Stimulated activated naive CD4-positive, alpha-beta T cell treated with Interleukin-2 at 50 U/mL for 16 hours (primary cell): Measurements from ENCODE around the gene RPS19BP1.
"Not testable (repeated sequence)": the region's sequence is repeated elsewhere in the genome, so short reads cannot be mapped to it uniquely, and the experiment has no call there.

Experiments used
- DNase-seq: peaks from one replicate; lab custom pipeline; 2025; lab: John Stamatoyannopoulos, UW

Gene RPS19BP1

DNA sequence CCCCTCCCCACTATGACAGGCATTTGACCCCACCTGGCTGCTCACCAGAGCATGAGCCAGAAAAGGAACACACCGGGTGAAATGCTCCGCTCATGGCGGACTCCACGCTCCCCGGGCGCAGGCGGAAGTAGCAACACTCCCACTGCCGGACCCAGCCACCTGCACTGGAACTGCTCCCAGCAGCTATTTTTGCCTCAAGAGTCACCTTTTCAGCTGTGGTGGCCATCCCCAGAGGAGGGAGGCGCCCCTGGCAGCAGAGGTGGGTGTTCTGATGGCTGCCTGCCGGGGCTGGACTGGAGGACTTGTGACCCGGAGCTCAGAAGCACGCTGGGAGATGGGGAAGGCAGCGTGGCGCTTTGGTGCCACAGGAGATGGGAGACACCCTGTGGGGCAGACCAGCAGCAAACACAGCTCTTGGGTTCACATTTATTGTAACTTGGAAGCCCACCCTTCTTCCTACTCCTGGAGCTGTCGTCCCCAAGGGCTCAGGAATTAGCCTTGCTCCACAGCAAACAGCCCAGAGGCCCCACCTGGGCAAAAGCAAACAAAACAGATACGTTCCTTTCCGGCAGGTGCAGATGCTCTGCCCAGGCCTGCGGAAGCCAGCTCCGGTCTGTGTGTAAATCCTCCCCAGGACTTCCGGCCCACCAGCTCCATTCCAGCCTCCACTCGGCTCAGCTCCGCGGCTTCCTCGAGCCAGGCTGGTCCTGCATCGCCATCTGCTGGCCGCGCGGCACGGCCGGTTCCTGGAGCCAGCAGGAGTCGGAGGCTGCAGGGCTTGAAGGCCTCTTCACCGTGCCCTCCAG is 3.7 kb downstream of the RPS19BP1 start:
- DNase-seq: peak; percentile 86

DNA sequence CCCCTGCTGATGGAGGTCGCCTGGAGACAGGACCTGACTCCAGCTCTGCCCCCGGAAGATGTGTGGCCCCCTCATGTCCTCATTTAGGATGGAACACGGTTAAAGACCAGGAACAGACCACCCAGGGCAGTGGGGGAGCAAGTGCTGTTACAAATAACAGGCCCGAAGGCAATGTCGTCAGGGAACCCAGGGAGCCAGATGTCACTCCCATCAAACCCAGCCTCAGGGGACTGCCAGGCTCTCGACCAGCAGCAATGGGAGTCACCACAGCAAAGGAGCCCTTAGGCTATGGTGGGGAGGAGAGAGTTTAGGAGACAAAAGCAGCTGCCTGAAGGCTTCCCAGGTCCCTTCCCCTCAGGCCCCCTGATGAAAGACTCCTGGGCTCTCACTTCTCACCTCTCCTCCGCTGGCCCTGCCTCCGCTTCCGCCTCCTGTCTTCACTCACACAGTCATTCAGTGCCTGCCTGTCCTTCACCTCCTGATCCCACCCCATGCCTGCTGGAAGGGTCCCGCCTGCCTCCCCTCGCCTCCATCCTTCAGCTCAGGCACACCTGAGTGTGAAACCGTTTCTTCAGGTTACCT is 4.4 kb downstream of the RPS19BP1 start:
- DNase-seq: no peak

DNA sequence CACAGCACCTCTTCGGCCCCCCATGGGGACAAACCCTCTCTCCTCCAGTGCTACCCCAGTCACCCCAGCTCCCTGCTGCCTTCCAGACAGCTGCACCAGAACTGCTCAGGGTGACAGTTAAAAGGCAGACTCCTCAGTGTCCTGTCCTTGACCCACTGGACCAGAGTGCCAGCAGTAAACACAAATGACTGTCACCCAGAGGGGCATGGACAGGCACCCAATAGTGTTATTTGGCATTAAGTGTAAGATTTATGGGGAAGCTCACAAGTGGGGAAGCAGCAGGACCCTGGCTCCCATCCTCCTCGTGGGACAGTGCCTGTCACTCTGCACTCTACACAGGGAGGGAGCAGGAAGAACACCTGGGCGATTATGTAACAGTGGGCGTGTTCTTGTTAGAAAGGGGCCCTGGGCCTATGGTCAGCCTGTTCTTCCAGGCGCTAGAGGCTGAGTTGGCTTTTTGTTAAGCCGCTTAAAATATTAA is 5.0 kb downstream of the RPS19BP1 start:
- DNase-seq: no peak

DNA sequence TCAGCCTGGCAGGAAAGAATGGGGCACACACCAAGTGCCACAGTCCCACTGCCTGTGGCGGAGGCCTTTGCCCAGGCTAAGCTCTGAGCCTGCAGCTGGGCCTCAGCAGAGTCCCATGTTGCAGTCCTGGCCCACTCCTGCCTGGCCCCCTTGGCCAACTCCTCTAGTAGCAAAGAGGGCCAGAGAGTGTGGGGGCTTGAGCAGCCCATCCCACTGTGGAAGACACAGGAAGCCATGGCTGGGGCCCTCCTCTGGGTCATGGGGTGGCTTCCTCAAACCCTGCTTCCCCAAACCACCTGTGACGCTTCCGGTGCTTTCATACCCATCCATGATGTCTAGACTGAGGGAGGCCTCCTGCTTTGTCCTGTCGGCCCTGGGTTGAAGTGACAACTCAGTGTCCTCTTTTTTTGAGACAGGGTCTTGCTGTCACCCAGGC is 5.8 kb downstream of the RPS19BP1 start:
- DNase-seq: no peak

DNA sequence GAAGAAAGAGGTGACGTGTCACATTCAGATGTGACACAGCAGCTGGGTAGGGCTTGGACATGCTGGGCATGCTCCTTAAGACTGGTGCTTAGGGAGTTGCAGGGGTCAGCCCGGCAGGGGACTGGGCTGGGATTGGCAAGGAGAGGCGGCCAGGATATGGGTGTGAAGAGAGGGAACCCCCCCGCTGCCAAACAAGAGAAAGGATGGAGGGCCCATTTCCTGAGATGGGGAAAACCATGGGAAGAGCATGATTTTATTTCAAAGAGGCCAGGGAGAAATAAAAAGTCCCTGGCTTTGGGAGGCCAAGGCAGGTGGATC is 6.9 kb downstream of the RPS19BP1 start:
- no peak for DNase-seq

DNA sequence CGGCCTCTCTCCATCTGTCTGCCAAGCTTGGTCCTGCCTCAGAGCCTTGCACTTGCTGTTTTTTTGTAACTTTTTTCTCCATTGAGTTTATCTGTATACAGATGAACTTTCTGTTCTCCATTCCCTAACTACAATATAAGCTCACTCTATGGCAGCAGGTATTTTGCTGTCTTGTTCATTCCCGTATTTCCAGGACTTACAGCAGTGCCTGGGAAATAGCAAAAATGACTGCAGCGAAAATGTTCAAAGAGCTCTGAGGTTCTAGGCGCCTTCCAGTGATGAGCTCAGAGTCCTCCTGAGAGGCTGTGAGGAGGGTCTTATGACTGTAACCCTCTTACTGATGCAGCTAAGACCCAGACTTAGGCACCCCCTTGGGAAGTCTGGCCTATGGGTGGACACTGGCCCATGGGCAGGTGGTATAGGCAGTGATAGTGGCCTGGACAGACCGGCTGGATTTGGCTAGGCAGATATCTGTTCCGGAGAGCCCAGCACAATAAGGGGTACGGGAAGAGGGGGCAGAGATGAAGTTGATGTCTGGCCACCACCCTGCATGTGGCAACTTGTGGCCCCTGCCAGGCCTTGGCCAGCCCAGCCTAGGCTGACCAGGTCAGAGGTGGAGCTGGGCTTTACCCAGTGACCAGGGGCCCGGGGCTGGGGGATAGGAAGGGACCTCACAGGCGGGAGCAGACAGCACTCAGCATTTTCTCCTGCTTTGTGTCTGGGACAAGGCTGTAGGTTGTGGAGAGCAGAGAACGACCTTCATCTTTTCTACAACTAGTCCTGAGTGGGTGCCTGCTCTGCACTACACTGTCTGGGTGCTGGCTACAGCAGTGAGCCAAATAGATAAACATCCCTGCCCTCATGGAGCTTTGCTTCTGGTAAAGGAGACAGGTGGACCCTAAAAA is 7.5 kb downstream of the RPS19BP1 start:
- DNase-seq: no peak

DNA sequence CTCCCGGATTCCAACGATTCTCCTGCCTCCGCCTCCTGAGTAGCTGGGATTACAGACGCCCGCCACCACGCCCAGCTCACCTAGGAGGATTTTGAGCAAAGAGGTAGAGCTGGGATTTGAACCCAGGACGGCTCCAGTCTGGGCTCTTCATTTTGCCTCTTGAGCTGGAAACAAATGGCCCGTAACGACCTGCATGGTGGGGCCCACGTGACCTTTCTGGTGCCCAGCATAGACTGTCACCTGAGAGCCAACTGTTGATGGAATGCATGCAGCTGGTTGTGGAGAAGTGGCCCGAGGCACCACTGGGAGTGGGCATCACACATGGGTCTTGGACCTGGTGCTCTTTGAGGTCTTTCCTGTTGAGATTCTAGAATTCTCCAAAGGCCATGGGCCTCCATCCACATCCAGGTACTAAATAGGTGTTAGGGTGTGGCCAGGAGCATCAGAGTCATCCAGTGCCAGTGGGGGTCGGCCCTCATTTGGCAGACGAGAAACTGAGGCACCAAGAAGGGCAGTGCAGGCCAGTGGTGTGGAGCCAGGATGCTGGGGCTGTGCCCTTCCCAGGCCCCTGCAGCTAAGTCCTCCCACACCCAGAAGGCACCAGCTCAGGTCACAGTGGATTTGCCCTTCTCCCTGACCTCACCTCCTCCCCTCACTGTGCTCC is 8.3 kb downstream of the RPS19BP1 start:
- no peak for DNase-seq

DNA sequence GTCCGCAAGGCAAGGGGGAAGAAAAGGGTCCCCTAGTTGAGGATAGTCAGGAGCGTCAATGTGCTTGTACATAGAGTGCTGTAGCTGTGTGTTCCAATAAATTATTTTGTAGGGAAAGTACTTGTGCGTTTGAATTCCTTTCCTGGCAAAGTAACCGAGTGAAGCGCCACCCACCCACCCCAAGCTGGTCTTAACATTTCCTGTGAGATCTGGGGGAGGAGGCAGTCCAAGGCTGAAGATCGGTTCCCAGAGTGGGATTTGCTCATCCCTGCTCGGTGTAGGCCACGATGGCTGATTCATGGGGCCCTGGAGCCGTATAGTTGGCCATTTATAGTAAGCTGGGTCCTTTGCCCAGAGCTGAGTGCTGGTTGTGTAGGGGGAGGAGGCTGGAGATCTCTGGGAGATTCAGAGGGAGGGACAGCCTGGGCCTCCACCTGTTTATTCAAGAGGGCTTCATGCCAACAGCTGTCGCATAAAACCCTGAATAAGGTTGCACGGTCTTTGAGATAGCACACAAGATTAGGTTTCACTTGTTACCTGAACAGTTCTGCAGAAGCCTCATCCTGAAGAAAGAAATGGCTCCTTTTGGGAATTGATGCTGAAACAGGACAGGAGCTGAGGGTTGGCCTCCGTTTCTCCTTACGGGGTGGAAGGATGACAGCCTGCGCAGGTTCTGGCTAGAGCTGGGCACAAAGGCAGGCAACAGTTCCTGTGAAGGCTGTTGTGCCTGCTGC is 9.8 kb downstream of the RPS19BP1 start:
- DNase-seq: no peak

DNA sequence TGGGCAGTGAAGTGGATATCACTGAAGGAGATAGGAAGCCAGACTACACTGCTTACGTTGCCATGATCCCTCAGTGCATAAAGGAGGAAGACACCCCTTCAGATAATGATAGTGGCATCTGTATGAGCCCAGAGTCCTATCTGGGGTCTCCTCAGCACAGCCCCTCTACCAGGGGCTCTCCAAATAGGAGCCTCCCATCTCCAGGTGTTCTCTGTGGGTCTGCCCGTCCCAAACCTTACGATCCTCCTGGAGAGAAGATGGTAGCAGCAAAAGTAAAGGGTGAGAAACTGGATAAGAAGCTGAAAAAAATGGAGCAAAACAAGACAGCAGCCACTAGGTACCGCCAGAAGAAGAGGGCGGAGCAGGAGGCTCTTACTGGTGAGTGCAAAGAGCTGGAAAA is 10.5 kb downstream of the RPS19BP1 start:
- not testable (repeated sequence) for DNase-seq

DNA sequence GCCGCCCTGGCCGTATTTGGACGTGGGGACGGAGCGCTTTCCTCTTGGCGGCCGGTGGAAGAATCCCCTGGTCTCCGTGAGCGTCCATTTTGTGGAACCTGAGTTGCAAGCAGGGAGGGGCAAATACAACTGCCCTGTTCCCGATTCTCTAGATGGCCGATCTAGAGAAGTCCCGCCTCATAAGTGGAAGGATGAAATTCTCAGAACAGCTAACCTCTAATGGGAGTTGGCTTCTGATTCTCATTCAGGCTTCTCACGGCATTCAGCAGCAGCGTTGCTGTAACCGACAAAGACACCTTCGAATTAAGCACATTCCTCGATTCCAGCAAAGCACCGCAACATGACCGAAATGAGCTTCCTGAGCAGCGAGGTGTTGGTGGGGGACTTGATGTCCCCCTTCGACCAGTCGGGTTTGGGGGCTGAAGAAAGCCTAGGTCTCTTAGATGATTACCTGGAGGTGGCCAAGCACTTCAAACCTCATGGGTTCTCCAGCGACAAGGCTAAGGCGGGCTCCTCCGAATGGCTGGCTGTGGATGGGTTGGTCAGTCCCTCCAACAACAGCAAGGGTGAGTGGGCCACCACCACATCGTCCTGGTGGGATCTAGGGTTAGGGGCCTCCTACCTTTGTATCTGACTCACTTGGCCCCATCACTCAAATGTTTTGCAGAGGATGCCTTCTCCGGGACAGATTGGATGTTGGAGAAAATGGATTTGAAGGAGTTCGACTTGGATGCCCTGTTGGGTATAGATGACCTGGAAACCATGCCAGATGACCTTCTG is 11.3 kb downstream of the RPS19BP1 start:
- DNase-seq: not testable (repeated sequence)

DNA sequence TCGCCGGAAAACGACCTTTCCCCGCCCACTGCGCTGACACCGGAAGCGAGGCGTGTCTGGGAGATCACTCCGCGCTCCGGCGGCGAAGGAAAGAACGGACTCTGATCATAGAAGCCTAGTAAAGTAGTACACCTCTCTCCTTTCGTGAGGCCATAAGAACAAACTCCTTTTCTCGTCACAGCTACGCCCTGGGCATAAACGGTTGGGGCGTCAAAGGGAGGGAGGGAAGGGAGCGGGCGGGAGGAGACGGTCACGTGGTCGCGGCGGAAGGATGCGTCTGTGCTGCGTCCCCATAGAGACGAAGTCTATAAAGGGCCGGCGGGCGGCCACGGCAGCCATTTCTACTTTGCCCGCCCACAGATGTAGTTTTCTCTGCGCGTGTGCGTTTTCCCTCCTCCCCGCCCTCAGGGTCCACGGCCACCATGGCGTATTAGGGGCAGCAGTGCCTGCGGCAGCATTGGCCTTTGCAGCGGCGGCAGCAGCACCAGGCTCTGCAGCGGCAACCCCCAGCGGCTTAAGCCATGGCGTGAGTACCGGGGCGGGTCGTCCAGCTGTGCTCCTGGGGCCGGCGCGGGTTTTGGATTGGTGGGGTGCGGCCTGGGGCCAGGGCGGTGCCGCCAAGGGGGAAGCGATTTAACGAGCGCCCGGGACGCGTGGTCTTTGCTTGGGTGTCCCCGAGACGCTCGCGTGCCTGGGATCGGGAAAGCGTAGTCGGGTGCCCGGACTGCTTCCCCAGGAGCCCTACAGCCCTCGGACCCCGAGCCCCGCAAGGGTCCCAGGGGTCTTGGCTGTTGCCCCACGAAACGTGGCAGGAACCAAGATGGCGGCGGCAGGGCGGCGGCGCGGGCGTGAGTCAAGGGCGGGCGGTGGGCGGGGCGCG is 12.1 kb downstream of the RPS19BP1 start, which contains the start of gene ATF4:
Gene ATF4, plus strand, starts transcription at position 337 of the 880 bp plus-strand sequence. CDS start 884 bp downstream, outside the sequence.
- DNase-seq: peak; percentile 92

DNA sequence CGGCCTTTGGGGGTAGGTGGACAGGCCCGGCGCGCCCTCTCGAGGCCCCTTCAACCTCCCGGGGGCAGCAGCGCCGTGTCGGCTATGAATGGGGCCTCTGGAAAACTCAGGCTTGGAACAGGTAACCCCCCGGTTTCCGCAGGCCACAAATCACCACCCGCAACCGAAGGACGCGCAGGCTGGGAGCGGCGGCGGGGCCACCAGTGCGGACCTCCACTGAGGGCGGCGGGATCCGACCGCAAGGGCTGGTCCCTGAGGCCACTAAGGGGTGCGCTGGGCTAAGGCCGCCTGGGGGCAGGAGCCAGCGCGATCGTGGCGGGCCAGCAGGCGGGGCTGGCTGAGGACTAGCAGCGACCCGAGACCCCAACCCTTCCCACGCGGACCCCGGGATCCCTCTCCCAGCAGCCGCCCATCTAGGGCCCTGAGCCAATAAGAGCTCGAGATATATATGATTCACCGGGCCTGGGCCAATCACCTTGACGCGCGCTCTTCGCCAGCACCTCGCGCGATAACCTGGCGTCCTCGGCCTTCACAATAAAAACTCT is 12.8 kb downstream of the RPS19BP1 start:
- peak; percentile 96 for DNase-seq

DNA sequence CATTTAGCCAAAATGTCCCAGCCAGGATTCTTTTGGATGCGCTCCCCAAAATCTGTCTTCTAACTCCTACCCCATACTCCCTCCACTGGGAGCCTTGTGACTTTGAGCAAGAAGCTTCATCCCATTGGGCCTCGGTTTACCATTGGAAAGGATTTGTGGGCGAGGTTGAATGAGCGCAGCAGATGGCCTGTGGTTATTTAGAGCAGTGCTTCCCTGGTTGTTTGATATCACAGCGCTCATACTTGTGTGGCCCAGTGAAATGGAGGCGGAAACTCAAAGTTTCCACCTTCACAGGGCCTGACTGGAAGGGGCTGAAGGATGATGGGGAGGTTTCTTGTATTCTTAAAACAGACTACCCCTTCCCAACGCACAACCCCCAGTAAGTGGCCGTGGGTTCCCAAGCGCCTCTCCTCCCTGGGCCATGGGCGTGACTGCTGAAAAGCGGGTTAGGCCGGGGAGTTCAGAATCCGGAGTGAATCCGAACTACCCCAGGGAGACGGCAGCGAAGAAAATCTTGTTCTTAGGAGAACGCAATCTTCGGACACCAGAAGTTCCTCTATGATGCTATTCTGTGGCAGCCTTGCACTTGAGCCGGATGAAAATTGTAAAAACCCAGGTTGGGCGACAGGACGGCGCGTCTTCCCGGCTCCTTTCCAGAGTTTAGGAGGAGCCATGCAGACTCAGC is 13.4 kb downstream of the RPS19BP1 start:
- no peak for DNase-seq

DNA sequence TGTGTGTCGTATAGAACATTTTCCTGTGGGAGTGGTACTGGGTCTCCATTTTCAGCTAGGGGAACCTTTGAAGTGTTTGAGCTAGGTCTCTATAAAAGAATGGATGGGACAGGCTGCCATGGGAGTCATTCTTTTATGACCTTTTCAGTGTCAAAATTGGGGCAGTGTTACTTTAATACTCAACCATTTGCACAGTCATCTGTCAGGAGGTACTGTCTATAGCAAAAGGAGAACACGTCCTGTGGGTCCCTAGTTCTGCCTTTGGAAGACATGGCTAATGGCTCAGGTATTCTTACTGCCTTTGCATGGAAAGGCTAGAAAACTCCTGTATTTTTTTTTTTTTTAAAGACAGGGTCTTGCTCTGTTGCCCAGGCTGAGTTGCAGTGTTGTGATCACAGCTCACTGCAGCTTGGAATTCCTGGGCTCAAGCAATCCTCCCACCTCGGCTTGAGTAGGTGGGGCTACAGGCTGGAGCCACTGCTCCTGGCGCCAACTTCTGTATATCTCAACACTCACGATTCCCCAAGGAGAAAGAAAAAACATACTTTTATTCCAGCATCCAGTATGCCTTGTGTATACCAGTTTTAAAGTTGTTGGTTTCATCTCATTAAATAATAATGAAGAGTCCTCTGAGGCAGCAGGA is 14.3 kb downstream of the RPS19BP1 start:
- DNase-seq: no peak

DNA sequence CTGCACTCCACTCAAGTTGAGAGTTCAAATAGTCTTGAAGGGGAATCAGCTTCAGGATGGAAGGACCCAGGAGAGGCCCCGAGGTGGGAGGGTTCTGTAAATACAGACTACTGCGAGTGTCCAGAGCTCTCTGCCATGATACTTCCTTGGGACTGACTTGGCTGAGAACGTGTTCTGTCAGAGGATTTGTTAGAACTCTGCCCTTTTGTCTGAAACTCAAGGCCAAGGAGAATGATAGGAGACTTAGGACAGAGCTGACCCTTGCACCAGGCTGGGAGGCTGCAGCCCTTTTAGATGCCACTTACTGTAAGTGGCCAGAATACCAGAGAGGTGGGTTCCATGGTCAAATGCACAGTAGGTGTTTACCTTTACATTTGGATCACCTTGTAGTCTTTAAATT is 15.1 kb downstream of the RPS19BP1 start:
- DNase-seq: no peak

DNA sequence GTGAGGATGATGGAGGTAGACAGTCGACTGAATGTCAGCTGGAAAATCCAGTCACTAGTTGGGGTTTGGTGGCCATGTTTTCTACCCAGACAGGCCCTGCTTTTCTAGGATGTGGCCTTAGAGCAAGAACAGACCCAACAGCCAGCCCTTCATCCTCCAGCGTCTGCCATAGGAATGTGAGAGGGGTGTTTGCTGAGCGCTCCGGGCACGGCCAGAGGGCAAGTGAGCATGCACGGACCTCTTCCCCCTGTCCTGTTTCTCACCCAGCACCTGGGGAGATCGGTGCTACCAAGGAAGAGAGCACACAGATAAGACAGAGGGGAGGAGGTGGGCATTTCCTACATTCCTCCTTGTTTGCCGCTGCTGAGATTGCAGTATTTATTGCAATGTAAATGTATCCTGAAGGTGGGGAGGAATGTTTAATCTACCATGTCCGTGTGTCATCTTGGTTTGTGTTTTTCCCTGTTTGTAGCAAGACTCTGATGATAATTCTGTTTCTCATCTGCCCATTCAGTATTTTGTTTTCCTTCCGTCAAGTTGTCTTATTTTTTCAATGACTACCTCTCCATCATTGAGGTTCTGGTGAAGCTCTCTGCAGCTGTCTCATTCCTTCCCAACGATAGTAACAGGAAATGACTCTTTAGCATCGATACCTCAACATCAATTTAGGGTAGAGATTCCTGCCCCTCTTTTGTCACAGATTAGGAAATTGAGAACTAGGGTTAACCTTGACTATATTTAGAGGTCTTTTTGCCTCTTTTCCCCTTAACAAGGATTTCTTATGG is 17.1 kb downstream of the RPS19BP1 start:
- no peak for DNase-seq

DNA sequence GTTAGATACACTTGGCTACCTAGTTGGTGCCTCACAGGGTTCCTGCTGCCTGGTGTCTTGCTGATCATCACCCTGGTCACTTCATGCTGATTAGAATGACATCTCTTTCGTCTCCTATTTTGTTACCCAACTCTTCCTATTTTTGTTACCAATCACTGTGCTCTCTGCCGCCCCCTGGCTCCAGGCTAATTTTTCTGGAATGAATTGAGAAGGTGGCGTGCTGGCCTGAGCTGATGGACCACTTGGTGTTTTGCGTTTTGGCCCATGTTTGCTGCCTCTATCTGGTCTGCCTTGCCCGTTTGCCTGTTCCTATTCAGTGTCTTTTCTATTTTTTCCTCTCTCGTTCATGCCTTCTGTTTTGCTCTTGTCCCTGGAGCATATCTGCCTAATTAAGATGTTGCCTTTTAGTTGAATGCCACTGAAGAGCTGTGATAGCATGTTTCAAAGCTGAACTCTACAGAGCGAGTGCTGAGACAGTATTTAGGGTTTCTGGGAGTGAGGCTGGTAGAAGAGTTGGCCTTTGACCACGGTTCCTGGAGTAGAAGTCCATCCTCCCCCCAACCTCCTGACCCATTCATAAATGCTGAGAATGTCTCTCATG is 18.1 kb downstream of the RPS19BP1 start:
- peak; percentile 27 for DNase-seq
